Neuron (in vitro differentiated cells): ENCODE data around the gene RAD9B.

Experiments
- H2AFZ ChIP-seq: one replicate; pipeline ENCODE4 v1.6.1; 2013; ENCODE audit warnings: low read depth, mild to moderate bottlenecking, inconsistent platforms, low read length, moderate library complexity
- H3K27me3 ChIP-seq: one replicate; pipeline ENCODE4 v1.6.1; 2013; ENCODE audit warnings: low read length; ENCODE audit not compliant: insufficient read depth
- H3K36me3 ChIP-seq: one replicate; pipeline ENCODE4 v1.6.1; 2013; ENCODE audit warnings: low read length; ENCODE audit not compliant: insufficient read depth
- H3K4me1 ChIP-seq: one replicate; pipeline ENCODE4 v1.6.1; 2013; ENCODE audit warnings: low read length; ENCODE audit not compliant: insufficient read depth
- H3K4me3 ChIP-seq: 2 replicates; pipeline ENCODE4 v1.5.1; 2013; ENCODE audit warnings: mild to moderate bottlenecking, low read length, moderate library complexity
- H3K9me3 ChIP-seq: one replicate; pipeline ENCODE4 v1.6.1; 2013; ENCODE audit warnings: low read length

The RAD9B gene

DNA sequence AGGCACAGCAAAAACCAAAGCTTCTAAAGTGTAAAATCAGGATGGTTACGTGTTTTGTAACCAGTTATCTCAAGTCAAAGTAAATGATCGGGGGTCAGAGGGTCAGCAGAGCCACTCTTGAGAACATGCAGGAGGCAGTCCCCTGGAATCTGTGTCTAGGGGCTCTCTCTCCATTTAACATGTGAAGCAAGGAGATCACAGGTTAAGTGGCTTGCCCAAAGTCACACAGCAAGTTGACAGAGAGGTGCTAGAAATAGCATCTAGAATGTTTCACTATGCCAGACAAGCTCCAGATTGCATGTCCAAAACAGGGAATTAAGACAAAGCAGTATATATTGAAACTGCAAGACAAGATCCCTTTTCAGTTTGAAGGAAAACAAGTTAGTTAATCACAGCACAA lies 47.6 kb downstream of the RAD9B start:
- Histone ChIP-seq H3K4me1 (no peaks in the 10 kb centered on the region), H3K9me3 (no peaks in the 10 kb centered on the region), H3K36me3 (peaks cover 19% of the 10 kb centered on the region), H3K4me3 (no peak overlapping the region), H3K27me3 (no peaks in the 10 kb centered on the region), H2AFZ (no peak overlapping the region)

DNA sequence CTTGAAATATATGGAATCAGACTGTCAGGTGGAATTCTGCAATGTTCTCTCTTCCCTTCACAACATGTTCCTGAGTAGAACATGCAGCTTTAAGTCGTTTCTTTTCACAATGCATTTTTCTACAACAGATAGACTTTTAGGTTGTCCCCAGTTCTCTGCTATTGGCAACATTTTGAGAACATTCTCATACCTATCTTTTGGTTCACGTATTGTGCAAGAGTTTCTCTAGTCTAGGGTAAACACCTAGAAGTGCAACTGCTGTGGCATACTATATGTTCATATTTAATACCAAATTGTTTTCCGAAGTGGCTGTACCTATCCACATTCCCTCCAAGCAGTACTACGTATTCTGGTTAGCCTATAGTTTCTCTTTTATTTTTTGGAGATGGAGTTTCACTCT lies 48.9 kb downstream of the RAD9B start:
- H3K27me3 ChIP-seq: no peaks in the 10 kb centered on the region
- no peak overlapping the region for H3K4me3 ChIP-seq
- H3K4me1 ChIP-seq: no peaks in the 10 kb centered on the region
- H3K9me3 ChIP-seq: no peaks in the 10 kb centered on the region
- H2AFZ ChIP-seq: no peak overlapping the region
- peaks cover 11% of the 10 kb centered on the region for H3K36me3 ChIP-seq
